GM12878 (cell line): Measurements from ENCODE around the gene UNC13A. TPM values are rescaled to one million over a fixed set of nuclear protein-coding genes. Genes with fewer than 3 reads are reported as not detected.

Experiments used
- ATAC-seq: fragments of 200-7000 bp; cut with Tn5 transposase; 3 replicates; pipeline ENCODE4 v1.9.1; 2020; ENCODE audit warnings: mild to moderate bottlenecking, moderate library complexity
- BruUV-seq: library from RNA; stranded (reverse); fragments of 400-500 nt; replicated peaks from 2 replicates; lab custom pipeline; 2021; lab: Mats Ljungman, UMichigan
- CTCF ChIA-PET: fragments of 300-600 bp; sonication (Branson Sonifier 250); formaldehyde crosslinking; extraction: SDS; loops from one replicate; lab custom pipeline; 2021; ENCODE audit warnings: inconsistent platforms; lab: Yijun Ruan, JAX
- POLR2A ChIA-PET: fragments of 350-600 bp; formaldehyde crosslinking; extraction: SDS; loops from one replicate; lab custom pipeline; 2021; ENCODE audit warnings: inconsistent platforms; lab: Charles Lee
- RAD21 ChIA-PET: fragments of 300-600 bp; sonication (Branson Sonifier 250); formaldehyde crosslinking; loops from one replicate; lab custom pipeline; 2023; ENCODE audit warnings: antibody characterized with exemption; ENCODE audit not compliant: unreplicated experiment; lab: Charles Lee
- SMC1A ChIA-PET: fragments of 300-600 bp; sonication (Branson Sonifier 250); formaldehyde crosslinking; loops from one replicate; lab custom pipeline; 2023; ENCODE audit not compliant: unreplicated experiment, uncharacterized antibody; lab: Charles Lee
- DNase-seq: peaks from one replicate; pipeline ENCODE4 v3.0.0-alpha.2; 2011; ENCODE audit warnings: low read depth, low spot score
- FAIRE-seq: peaks from 3 replicates; lab custom pipeline; 2011; peaks lifted over from hg19 to GRCh38; lab: Jason Lieb, UNC
- H2AFZ ChIP-seq: 2 replicates; pipeline ENCODE4 v1.6.0; 2011; ENCODE audit warnings: low read depth, low read length, control low read depth; ENCODE audit not compliant: control insufficient read depth
- H3K27ac ChIP-seq: 2 replicates; pipeline ENCODE4 v1.5.1; 2011; ENCODE audit warnings: control low read depth; ENCODE audit not compliant: control insufficient read depth, insufficient read depth
- H3K27me3 ChIP-seq, 2 experiments: replicated peaks in 1 of 2; 2 replicates each; pipeline versions ENCODE4 v1.6.0 to v1.6.1; 2011; ENCODE audit warnings: low read length in 1 of 2; ENCODE audit not compliant: control insufficient read depth in 2 of 2, insufficient read depth in 2 of 2
- H3K36me3 ChIP-seq, 2 experiments: 2 replicates each; pipeline ENCODE4 v1.5.1; 2011; ENCODE audit warnings: low read length in 1 of 2; ENCODE audit not compliant: control insufficient read depth in 2 of 2, insufficient read depth in 2 of 2
- H3K4me1 ChIP-seq: 2 replicates; pipeline ENCODE4 v1.6.1; 2011; ENCODE audit warnings: mild to moderate bottlenecking, low read length, moderate library complexity, mixed read lengths; ENCODE audit not compliant: control insufficient read depth, insufficient read depth
- H3K4me2 ChIP-seq: 2 replicates; pipeline ENCODE4 v1.6.0; 2011; ENCODE audit warnings: control low read depth; ENCODE audit not compliant: control insufficient read depth, insufficient read depth
- H3K4me3 ChIP-seq: fragments of 200-600 bp; sonication (generic); 2 replicates; pipeline ENCODE4 v1.5.1; 2016
- H3K79me2 ChIP-seq: 2 replicates; pipeline ENCODE4 v1.6.0; 2011; ENCODE audit warnings: low read length; ENCODE audit not compliant: control insufficient read depth, insufficient read depth
- H3K9ac ChIP-seq: 2 replicates; pipeline ENCODE4 v1.8.0; 2011; ENCODE audit warnings: low read length, control low read depth, mixed read lengths; ENCODE audit not compliant: control insufficient read depth, insufficient read depth
- H3K9me3 ChIP-seq: replicated peaks from 3 replicates; pipeline ENCODE4 v1.5.1; 2011; ENCODE audit warnings: mild to moderate bottlenecking, low read length; ENCODE audit not compliant: control insufficient read depth, insufficient read depth
- H4K20me1 ChIP-seq: 2 replicates; pipeline ENCODE4 v1.6.0; 2011; ENCODE audit not compliant: control insufficient read depth, insufficient read depth
- CBX3 ChIP-seq: fragments of 200-600 bp; sonication (generic); IDR thresholded peaks from 2 replicates; pipeline ENCODE4 v1.6.1; 2016; ENCODE audit warnings: low read depth, borderline replicate concordance
- FOXM1 ChIP-seq: IDR thresholded peaks from 2 replicates; pipeline ENCODE4 v1.6.1; 2012; ENCODE audit warnings: low read depth, mild to moderate bottlenecking, inconsistent platforms, low read length, moderate library complexity
- GABPA ChIP-seq: IDR thresholded peaks from 2 replicates; pipeline ENCODE4 v1.6.1; 2014; ENCODE audit warnings: antibody characterized with exemption, low read depth, mild to moderate bottlenecking, inconsistent platforms
- NFXL1 ChIP-seq: fragments of 450-650 bp; IDR thresholded peaks from 2 replicates; pipeline ENCODE4 v1.6.1; 2017; ENCODE audit warnings: antibody characterized with exemption, mild to moderate bottlenecking, borderline replicate concordance
- NFYB ChIP-seq: IDR thresholded peaks from 2 replicates; pipeline ENCODE4 v1.6.1; 2011; ENCODE audit warnings: low read depth, mild to moderate bottlenecking, low read length, improper control_type of control experiment, moderate library complexity; ENCODE audit not compliant: insufficient read depth
- RCOR1 ChIP-seq: conservative IDR thresholded peaks from 2 replicates; pipeline ENCODE4 v1.6.1; 2012; ENCODE audit warnings: low read depth, low read length, improper control_type of control experiment
- RFX5 ChIP-seq: IDR thresholded peaks from 2 replicates; pipeline ENCODE4 v1.6.1; 2011; ENCODE audit warnings: low read depth, low read length, improper control_type of control experiment
- SKIL ChIP-seq: fragments of 450-650 bp; IDR thresholded peaks from 2 replicates; pipeline ENCODE4 v1.6.1; 2017; ENCODE audit warnings: mild to moderate bottlenecking, low read depth, inconsistent platforms; ENCODE audit not compliant: poor library complexity, severe bottlenecking
- TARDBP ChIP-seq: IDR thresholded peaks from 2 replicates; pipeline ENCODE4 v1.6.1; 2016; ENCODE audit warnings: borderline replicate concordance
- TCF3 ChIP-seq: IDR thresholded peaks from 2 replicates; pipeline ENCODE4 v1.6.1; 2012; ENCODE audit warnings: low read depth, mild to moderate bottlenecking, low read length, borderline replicate concordance; ENCODE audit not compliant: insufficient read depth
- TCF7 ChIP-seq: IDR thresholded peaks from 2 replicates; pipeline ENCODE4 v1.6.1; 2014; ENCODE audit warnings: antibody characterized with exemption, borderline replicate concordance
- YBX1 ChIP-seq: fragments of 450-650 bp; IDR thresholded peaks from 2 replicates; pipeline ENCODE4 v1.6.1; 2016; ENCODE audit warnings: antibody characterized with exemption
- ZNF24 ChIP-seq: fragments of 450-650 bp; IDR thresholded peaks from 2 replicates; pipeline ENCODE4 v1.6.1; 2017; ENCODE audit warnings: antibody characterized with exemption, mild to moderate bottlenecking
- ZNF384 ChIP-seq: IDR thresholded peaks from 2 replicates; pipeline ENCODE4 v1.6.1; 2012; ENCODE audit warnings: low read depth, mild to moderate bottlenecking, low read length, improper control_type of control experiment, borderline replicate concordance
- WGBS: methylation state at CpG from one replicate; pipeline ENCODE4 v1.1.6; 2016; ENCODE audit warnings: low lambda C conversion rate; ENCODE audit not compliant: insufficient replicate concordance, insufficient coverage; ENCODE audit errors: missing lambda C conversion rate; 5-methylcytosine and 5-hydroxymethylcytosine counted together
- in situ Hi-C: fragments of 300-500 bp; cut with MboI; formaldehyde crosslinking; loops from 9 replicates; pipeline ENCODE4 v1.14.3; 2018; ENCODE audit warnings: mixed read lengths
- intact Hi-C: fragments of 100-400 bp; cut with micrococcal nuclease; formaldehyde crosslinking; loops from one replicate; pipeline ENCODE4 v1.14.2; 2022; ENCODE audit not compliant: unreplicated experiment
- polyA plus RNA-seq, 11 experiments: library from polyadenylated mRNA; depleted of rRNA in 4 of 11; unstranded in 6 of 11; stranded (reverse) in 5 of 11; fragments of >200 nt; fragmentation: Nextera tagmentation in 4 of 11; fragmentation: Illumina TruSeq in 1 of 11; extraction: Ambion mirVana in 4 of 11; extraction: Trizol in 1 of 11; gene quantifications; 1 replicate in 1 of 11; 2 replicates in 10 of 11; pipeline versions ENCODE4 v1.2.1 to v1.2.3, GENCODE V29; 2011 to 2016; ENCODE audit warnings: inconsistent platforms in 2 of 11, missing spikeins in 2 of 11, low read depth in 1 of 11
- total RNA-seq, 4 experiments: library from RNA; depleted of rRNA in 3 of 4; stranded (reverse); fragments of >200 nt in 3 of 4; fragmentation: Illumina TruSeq in 1 of 4; extraction: Trizol in 1 of 4; gene quantifications; 2 replicates each; pipeline versions ENCODE4 v1.2.1 to v1.2.3, GENCODE V29; 2013 to 2021
- TF ChIP-seq, protein P1 (sequence below): IDR thresholded peaks from 2 replicates; pipeline ENCODE4 v1.6.1; 2011; ENCODE audit warnings: borderline replicate concordance, low read depth, mild to moderate bottlenecking, moderate library complexity, low read length; ENCODE audit not compliant: insufficient read depth, poor library complexity, severe bottlenecking

UNC13A gene
- total and polyA plus RNA-seq, 10 of the 15 experiments (the other 5 are each of a cell fraction or from before 2014, with no cell fraction given): under 0.01 to 0.23 (median 0.13) TPM; not detected in 1

- TF ChIP-seq ZNF24: no peak
- no peak for TF ChIP-seq ZNF384
- TF ChIP-seq TCF3: no peak
- TF ChIP-seq, protein P1, sequence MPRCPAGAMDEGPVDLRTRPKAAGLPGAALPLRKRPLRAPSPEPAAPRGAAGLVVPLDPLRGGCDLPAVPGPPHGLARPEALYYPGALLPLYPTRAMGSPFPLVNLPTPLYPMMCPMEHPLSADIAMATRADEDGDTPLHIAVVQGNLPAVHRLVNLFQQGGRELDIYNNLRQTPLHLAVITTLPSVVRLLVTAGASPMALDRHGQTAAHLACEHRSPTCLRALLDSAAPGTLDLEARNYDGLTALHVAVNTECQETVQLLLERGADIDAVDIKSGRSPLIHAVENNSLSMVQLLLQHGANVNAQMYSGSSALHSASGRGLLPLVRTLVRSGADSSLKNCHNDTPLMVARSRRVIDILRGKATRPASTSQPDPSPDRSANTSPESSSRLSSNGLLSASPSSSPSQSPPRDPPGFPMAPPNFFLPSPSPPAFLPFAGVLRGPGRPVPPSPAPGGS: no peak
- no peak for TF ChIP-seq RCOR1
- no peak for TF ChIP-seq NFXL1
Observed at GRCh38 chr19:17601683-17602082, 86.5 kb downstream of the UNC13A start (continued).

GRCh38 chr19:17599780-17600179, 88.4 kb downstream of the UNC13A start:
- SMC1A ChIA-PET: no interaction called here

More at GRCh38 chr19:17599780-17600179, 88.4 kb downstream of the UNC13A start:
- Histone ChIP-seq H4K20me1 (no peaks in the 10 kb centered on the region), H2AFZ (no peak overlapping the region), H3K9me3 (no peaks in the 10 kb centered on the region), H3K4me1 (no peaks in the 10 kb centered on the region; the same call in 1 of the 2 replicates), H3K4me2 (no peak overlapping the region), H3K4me3 (no peak overlapping the region), H3K36me3 (no peaks in the 10 kb centered on the region), H3K27ac (no peak overlapping the region), H3K27me3 (no peaks in the 10 kb centered on the region), H3K79me2 (no peaks in the 10 kb centered on the region), H3K9ac (no peak overlapping the region)
- 73% methylated on average over 9 of the region's 10 CpGs for WGBS
- FAIRE-seq (no peak), DNase-seq (no peak), ATAC-seq (no peak)
- no peak for TF ChIP-seq TARDBP
- no peak for TF ChIP-seq SKIL
- no peak for TF ChIP-seq FOXM1
- TF ChIP-seq TCF7: no peak
- no peak for TF ChIP-seq CBX3
- no peak for TF ChIP-seq GABPA
- TF ChIP-seq RFX5: no peak
- TF ChIP-seq NFYB: no peak
- TF ChIP-seq YBX1: no peak
- POLR2A ChIA-PET: no interaction called here
- CTCF ChIA-PET: no interaction called here
- no TSS peak for BruUV-seq
- RAD21 ChIA-PET: no interaction called here
- intact Hi-C loops (no loop called here), in situ Hi-C loops (no loop called here)
